Fibroblast of mammary gland (primary cell): ENCODE measurements around the gene AOPEP.
"Not testable (repeated sequence)": the region's sequence is repeated elsewhere in the genome, so short reads cannot be mapped to it uniquely, and the experiment has no call there.

Experiments
- DNase-seq: peaks from one replicate; pipeline ENCODE4 v3.0.0-alpha.2; 2010; ENCODE audit warnings: low read depth
- H3K4me3 ChIP-seq: 2 replicates; pipeline ENCODE4 v1.5.1; 2011; ENCODE audit warnings: low read depth, mild to moderate bottlenecking, low read length, moderate library complexity; ENCODE audit not compliant: control insufficient read depth
- TF ChIP-seq, protein P1 (sequence below): conservative IDR thresholded peaks from 2 replicates; pipeline ENCODE4 v1.5.1; 2011; ENCODE audit warnings: low read depth, low read length, inconsistent platforms; ENCODE audit not compliant: control insufficient read depth, insufficient read depth

AOPEP gene

DNA sequence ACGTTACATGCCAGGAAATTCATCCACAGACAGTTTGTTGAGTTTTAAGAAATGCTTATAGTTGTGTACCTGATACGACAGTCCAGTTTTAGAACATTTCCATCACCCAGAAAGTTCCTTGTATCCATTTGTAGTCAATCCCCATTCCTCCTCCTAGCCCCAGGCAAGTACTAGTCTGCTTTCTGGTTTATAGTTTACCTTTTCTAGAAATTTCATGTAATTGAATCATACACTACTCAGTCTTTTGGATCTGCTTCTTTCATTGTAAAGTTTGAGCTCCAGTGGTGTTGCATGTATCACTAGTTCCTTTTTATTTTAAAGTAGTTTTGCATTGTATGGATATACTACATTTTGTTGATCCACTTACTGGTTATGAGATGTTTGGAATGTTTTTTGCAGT, 291.2 kb downstream of the AOPEP start:
- TF ChIP-seq, protein P1, sequence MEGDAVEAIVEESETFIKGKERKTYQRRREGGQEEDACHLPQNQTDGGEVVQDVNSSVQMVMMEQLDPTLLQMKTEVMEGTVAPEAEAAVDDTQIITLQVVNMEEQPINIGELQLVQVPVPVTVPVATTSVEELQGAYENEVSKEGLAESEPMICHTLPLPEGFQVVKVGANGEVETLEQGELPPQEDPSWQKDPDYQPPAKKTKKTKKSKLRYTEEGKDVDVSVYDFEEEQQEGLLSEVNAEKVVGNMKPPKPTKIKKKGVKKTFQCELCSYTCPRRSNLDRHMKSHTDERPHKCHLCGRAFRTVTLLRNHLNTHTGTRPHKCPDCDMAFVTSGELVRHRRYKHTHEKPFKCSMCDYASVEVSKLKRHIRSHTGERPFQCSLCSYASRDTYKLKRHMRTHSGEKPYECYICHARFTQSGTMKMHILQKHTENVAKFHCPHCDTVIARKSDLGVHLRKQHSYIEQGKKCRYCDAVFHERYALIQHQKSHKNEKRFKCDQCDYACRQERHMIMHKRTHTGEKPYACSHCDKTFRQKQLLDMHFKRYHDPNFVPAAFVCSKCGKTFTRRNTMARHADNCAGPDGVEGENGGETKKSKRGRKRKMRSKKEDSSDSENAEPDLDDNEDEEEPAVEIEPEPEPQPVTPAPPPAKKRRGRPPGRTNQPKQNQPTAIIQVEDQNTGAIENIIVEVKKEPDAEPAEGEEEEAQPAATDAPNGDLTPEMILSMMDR, result no peak
- DNase-seq, result no peak
- no peak overlapping the region for H3K4me3 ChIP-seq

GRCh38 chr9:95018099-95018936, 291.8 kb downstream of the AOPEP start:
- no peak overlapping the region for H3K4me3 ChIP-seq
- DNase-seq, result peak; percentile 97
- TF ChIP-seq, protein P1, result no peak

- not testable (repeated sequence) for DNase-seq, H3K4me3 ChIP-seq
These were observed 294.1 kb downstream of the AOPEP start for GRCh38 chr9:95020644-95021043.

DNA sequence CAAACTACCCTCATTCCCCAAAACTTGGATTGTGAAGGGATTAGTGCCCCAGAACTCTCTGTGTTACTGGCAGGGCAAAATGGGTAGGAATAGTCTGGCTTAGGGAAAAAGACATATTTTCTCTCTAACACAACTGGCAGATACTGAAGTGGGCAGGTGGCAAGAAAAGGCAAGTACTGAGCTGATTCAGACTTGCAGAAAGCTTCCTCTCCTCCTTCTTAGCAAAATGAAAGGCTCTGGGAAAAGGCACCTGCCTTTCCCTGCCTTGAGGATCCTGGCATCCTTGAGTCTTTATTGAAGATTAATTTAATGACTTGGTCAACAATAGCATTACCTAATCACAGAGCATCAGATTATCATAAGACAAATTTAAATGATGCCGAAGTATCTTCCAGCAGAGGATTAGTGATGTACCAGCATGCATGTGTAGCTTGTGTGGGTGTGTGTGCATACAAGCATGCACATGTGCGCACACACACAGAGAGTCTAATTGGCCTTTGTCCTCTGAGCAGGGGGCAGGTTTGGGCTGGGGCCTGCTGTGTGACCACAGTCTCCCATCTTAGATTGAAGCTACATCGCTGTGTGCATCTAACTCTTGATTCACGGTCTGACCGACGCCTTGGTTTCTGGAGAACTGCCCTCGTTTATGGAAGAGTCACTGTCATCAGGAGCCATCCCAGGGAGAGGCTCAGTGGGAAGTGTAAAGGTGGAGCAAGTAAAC, 294.8 kb downstream of the AOPEP start:
- DNase-seq, result no peak
- H3K4me3 ChIP-seq, result no peak overlapping the region
- TF ChIP-seq, protein P1, result no peak

DNA sequence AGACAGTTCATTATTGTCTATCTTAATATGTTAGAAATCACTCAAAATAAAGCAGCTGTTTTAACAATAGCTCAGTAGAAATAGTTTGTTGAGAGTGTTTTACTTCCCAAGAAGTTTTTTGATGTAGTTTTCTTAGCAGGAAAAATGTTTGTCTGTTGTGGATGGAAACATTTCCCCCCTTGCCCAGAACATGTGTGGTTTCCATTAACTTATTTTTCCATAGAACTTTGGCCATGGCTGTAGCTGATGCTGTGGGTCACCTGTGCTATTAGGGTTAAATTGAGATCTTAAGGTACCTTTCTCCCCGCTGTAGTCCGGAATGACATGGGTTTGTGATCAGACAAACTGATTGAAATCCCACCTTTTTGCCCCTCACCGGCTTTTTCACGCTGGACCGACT, 296.2 kb downstream of the AOPEP start:
- H3K4me3 ChIP-seq, result no peak overlapping the region
- no peak for DNase-seq
- TF ChIP-seq, protein P1, result no peak

- TF ChIP-seq, protein P1, result no peak
- peak; percentile 93 for DNase-seq
- H3K4me3 ChIP-seq, result no peak overlapping the region
These were observed 296.9 kb downstream of the AOPEP start for GRCh38 chr9:95023217-95024003.
